Left hindlimb (tissue), 1 donor: ENCODE measurements around the gene NPC1L1.
"Not testable (repeated sequence)": the region's sequence is repeated elsewhere in the genome, so short reads cannot be mapped to it uniquely, and the experiment has no call there.

ENCODE experiments used
- DNase-seq: peaks from one replicate; pipeline ENCODE4 v3.0.0-alpha.2; 2018

Gene NPC1L1

DNA sequence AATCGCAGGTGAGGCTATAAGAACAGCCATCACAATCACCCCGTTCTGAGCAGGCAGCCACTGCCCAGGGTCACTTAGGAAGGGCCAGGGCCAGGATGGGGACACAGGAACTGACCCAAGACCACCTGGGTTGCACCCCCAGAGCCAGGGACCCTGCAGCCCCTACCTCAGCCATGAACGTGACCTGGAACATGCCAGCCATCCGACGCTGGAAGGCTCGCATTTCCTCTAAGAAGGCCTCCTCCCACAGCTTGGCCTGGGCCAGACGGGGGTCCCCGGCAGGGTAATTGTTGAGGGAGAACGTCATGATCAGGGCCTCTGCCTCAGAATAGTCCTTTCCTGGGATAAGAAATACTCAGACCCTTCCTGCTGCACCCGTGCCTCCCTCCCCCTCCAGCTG lies 5.0 kb downstream of the NPC1L1 start:
- no peak for DNase-seq

- DNase-seq = no peak
These were observed 5.6 kb downstream of the NPC1L1 start for GRCh38 chr7:44535348-44536064.

DNA sequence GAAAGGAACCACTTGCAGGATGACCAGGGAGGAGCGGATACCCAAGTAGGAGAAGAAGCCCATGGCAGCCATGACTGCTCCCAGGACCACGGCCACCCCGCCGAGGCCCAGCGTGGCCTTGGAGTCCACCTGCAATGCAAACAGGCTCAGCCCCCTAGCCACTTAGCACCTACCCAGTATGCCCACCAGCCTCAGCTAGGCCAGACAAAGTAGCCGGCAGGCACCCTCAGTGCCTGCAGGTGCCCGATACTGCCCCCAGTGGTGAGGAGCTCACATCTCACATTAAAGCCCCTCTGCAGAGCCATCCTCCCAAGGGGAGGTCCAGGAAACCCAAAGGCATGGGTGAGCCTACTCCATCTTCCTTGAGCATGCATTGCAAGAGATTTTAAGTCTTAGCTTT lies 6.6 kb downstream of the NPC1L1 start:
- no peak for DNase-seq

GRCh38 chr7:44534087-44534486 lies 7.0 kb downstream of the NPC1L1 start:
- no peak for DNase-seq

DNA sequence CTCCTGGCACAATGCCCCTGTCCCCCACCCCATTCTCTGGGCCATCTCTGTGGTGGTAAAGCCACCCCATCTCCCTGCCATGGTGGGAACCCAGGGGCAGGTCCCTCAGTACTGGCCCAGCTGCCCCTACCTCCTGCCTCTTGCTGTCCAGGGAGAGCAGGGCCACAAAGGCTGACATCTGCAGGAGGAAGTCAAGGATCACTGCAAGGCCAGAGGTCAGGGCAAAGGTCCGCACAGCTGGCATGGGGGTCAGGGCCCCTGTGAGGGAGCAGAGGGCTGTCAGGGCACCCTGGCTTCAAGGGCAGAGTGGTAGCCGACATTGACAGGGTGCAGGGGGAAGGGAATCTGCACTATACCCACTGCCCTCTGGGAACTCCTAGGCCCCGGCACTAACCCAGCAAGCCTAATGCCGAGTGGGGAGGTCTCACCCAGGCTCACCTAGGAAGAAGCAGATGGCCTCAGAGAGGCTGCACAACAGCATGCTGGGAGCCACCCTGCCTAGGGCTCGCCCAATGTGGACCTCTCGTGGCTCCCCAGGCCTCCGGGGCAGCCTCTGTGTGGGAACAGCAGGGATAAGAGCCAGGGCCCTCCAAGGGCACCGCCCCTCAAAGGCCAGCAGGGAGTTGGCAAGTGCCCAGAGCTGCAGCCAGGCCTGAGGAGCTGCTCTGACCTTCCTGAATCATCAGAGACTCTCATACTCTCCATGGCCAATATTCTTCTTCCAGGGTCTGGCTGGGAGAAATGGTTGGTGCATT lies 7.7 kb downstream of the NPC1L1 start:
- DNase-seq = no peak

DNA sequence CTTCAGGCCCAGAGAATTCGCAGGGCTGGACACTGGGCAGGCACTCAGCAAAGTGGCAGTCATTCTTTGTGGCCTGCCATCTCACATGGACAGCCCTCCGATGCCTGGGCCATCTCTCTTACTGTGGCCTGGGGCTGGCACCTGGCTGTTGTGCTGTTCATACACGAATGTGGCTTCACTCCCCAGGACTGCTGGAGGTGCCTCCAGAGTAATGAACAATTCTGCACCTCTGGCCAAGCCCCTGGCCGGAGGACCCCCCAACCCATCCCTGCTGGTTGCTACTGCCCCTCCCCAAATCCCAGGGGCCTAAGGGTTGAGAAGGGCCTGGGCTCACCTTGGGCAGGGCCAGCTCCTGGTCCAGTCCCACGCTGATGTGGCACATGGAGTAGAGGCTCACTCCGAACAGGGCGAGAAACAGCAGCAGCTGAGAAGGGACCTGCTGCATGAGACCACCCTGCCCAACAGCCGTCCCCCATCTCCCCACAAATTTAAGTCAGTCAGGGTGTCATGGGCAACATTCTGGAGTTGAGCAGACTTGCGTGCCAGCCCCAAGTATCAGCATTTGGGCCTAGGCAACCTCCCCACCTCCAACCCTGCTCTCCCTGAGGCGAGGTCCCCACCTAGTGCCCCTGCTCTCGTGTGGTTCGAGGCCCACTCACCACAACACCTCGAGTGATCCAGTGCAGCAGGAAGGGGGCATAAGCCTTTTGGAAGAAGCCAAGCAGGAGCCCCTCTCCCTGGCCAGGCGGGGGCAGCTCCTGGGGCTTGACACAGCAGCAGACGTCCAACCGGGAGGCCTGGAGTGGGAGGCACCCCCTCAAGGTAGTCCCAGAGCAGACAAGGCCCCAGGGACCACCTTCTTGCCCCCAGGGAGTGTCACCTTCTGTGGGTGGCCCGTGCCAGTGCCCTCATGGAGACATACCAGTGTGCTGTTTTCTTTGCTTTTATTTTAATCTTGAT lies 9.4 kb downstream of the NPC1L1 start:
- no peak for DNase-seq

DNA sequence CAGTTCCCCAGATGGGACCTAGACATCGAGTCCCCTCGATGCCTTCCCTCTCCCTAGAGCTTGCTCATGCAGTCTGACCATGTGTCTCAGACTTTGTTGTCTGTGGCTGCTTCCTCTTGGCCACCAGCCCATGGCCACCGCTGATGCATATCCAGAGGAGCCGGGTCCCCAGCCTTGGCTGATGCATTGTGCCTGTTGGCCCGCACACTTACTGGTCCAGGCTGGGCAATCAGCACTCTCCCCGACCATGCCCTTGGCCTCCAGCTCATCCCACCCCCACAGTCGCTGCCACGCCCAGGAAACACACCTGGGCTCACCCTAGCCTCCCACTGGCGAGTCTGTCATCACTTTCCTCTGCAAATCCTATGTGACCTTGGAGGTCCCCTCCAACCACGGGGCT lies 10.1 kb downstream of the NPC1L1 start:
- no peak for DNase-seq

- DNase-seq = no peak
These were observed 16.2 kb downstream of the NPC1L1 start for GRCh38 chr7:44524811-44525388.

DNA sequence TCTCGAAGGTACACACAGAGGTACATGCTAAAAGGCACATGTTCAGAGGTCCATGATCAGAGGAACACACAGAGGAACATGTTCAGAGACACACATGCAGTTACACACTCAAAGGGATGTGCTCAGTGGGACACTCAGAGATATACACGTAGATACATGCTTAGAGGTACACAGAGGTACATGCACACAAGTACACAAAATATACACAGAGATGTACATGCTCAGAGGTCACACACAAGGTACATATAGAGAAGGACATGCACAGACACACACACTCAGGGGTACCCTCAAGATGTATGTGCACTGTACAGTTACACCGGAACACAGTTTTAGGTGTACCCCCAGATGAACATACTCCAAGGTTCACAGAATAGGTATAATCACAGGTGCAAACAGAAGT lies 18.8 kb downstream of the NPC1L1 start:
- DNase-seq = no peak

GRCh38 chr7:44521347-44522095 lies 19.6 kb downstream of the NPC1L1 start:
- DNase-seq = no peak

DNA sequence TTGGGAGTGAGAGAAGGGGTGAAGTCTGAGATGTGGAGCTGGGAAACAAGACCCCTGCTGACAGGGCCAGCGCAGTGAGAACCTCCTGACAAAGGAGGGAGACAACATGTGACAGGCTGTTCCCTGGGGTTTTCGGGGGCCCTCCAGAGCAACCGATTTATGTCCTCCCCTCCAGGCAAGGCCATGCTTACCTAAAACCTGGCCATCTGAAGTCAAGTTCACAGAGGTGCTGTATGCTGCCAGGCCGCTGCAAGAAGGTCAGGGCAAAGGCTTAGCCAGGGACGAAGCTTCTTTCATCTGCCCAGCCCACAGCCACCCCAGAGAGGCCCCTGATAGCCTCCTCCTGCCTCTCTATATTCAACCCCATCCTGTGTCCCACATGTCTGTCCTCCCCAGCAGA lies 20.6 kb downstream of the NPC1L1 start:
- no peak for DNase-seq

DNA sequence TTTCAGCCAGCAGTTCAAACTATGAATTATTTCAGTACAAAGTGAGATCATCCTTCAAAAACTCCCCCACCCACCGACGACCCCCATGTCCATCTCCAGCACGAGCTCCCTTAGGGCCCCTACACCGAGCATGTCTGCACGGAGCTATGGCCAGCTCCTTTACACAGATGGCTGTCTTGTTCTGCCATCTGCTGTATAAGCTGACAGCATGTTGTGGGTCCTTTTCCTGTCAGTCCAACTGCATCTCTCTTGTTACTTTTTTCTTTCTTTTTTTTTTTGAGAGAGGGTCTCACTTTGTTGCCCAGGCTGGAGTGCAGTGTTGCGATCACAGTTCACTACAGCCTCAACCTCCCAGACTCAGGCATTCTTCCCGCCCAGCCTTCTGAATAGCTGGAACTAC lies 21.6 kb downstream of the NPC1L1 start:
- no peak for DNase-seq

GRCh38 chr7:44518761-44519160 lies 22.4 kb downstream of the NPC1L1 start:
- no peak for DNase-seq

- no peak for DNase-seq
These were observed 24.0 kb downstream of the NPC1L1 start for GRCh38 chr7:44517175-44517574.

DNA sequence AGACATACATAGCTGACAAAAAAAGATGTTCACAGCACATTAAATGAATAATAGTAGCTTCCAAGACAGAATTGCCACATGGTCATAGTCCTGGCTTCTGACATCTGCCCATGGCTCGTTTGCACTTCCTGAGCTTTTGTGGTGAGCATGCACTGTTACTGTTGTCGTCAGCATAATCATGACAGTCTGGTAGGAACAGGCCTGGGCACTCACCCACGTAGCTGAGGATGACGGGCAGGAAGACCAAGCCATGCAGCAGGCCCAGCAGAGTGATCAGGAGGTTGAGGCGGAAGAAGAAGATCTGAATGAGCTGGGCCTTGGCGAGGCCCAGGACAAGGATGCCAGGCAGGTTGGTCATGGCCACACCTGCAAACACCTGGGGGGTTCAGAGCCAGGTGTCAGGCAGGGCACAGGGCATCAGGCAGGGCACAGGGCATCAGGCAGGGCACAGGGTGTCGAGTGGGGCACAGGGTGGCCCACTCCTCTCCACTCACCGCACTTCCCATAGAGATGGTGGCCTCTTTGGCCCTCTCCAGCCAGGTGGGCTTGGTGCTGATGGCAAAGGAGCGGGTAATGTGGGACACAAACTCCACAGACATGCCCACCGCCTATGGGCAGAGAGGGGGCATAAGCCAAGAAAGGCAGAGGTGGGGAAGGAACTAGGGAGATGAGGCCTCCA lies 25.4 kb downstream of the NPC1L1 start:
- DNase-seq = no peak

- DNase-seq = no peak
These were observed 28.4 kb downstream of the NPC1L1 start for GRCh38 chr7:44512736-44513135.

- DNase-seq = no peak
These were observed 29.2 kb downstream of the NPC1L1 start for GRCh38 chr7:44511863-44512468.

- DNase-seq = no peak
These were observed 29.9 kb downstream of the NPC1L1 start for GRCh38 chr7:44511236-44511635.

- DNase-seq = no peak
These were observed 32.7 kb downstream of the NPC1L1 start for GRCh38 chr7:44508328-44509030.

GRCh38 chr7:44506592-44507288 lies 34.4 kb downstream of the NPC1L1 start:
- not testable (repeated sequence) for DNase-seq
